Measurements from ENCODE around the gene TLE7. TPM values are rescaled to one million over a fixed set of nuclear protein-coding genes. Genes with fewer than 3 reads are reported as not detected.

TLE7 gene
- total RNA-seq, 2 donors from 2014 or later: 3.9 TPM; not detected in 1

- H3K4me3 ChIP-seq: no peak overlapping the region
- H3K4me1 ChIP-seq (replicated peaks): no peaks in the 10 kb centered on the region
- no peaks in the 10 kb centered on the region for H3K36me3 ChIP-seq
- no peaks in the 10 kb centered on the region for H3K27me3 ChIP-seq (replicated peaks; ENCODE audit: insufficient read depth)
- TF ChIP-seq CTCF (IDR thresholded peaks at IDR 0.05): no peak
- no peak for TF ChIP-seq POLR2A (IDR thresholded peaks at IDR 0.05)
- TF ChIP-seq POLR2AphosphoS5 (IDR thresholded peaks at IDR 0.05): no peak
- H3K9me3 ChIP-seq: no peaks in the 10 kb centered on the region
- no peak overlapping the region for H3K27ac ChIP-seq
- WGBS: 73% methylated on average over 4 of the region's 4 CpGs
- intact Hi-C loops (cut with DNase I): no loop called here
- no peak for DNase-seq (ENCODE audit: low spot score)
Measured at GRCh38 chr16:71404364-71404763, 37.5 kb downstream of the TLE7 start.

- WGBS: 71% methylated on average over 11 of the region's 11 CpGs
- Histone ChIP-seq H3K27me3 (replicated peaks; ENCODE audit: insufficient read depth) (no peaks in the 10 kb centered on the region), H3K4me3 (no peak overlapping the region), H3K9me3 (no peaks in the 10 kb centered on the region), H3K27ac (no peak overlapping the region), H3K4me1 (replicated peaks) (no peaks in the 10 kb centered on the region), H3K36me3 (no peaks in the 10 kb centered on the region)
- TF ChIP-seq POLR2A (IDR thresholded peaks at IDR 0.05) (no peak), CTCF (IDR thresholded peaks at IDR 0.05) (no peak)
- no peak for DNase-seq (ENCODE audit: low spot score)
- intact Hi-C loops (cut with DNase I): no loop called here
Measured at GRCh38 chr16:71402674-71403073, 39.2 kb downstream of the TLE7 start.

- no peaks in the 10 kb centered on the region for H3K36me3 ChIP-seq
- no peak overlapping the region for H3K27ac ChIP-seq
- H3K27me3 ChIP-seq (replicated peaks; ENCODE audit: insufficient read depth): no peaks in the 10 kb centered on the region
- no peaks in the 10 kb centered on the region for H3K9me3 ChIP-seq
- H3K4me3 ChIP-seq: no peak overlapping the region
- WGBS: 68% methylated on average over 6 of the region's 6 CpGs
- H3K4me1 ChIP-seq (replicated peaks): no peaks in the 10 kb centered on the region
- TF ChIP-seq POLR2A (IDR thresholded peaks at IDR 0.05) (no peak), POLR2AphosphoS5 (IDR thresholded peaks at IDR 0.05) (no peak)
- no peak for DNase-seq (ENCODE audit: low spot score)
- intact Hi-C loops (cut with DNase I): no loop called here
Measured at GRCh38 chr16:71402007-71402406, 39.8 kb downstream of the TLE7 start.

GRCh38 chr16:71399801-71400563 is 41.9 kb downstream of the TLE7 start:
- 89% methylated on average over 11 of the region's 11 CpGs for WGBS
- Histone ChIP-seq H3K27ac (no peak overlapping the region), H3K4me1 (replicated peaks) (no peaks in the 10 kb centered on the region), H3K27me3 (replicated peaks; ENCODE audit: insufficient read depth) (no peaks in the 10 kb centered on the region), H3K36me3 (no peaks in the 10 kb centered on the region), H3K4me3 (no peak overlapping the region), H3K9me3 (no peaks in the 10 kb centered on the region)
- no peak for DNase-seq (ENCODE audit: low spot score)
- TF ChIP-seq POLR2AphosphoS5 (IDR thresholded peaks at IDR 0.05) (no peak), POLR2A (IDR thresholded peaks at IDR 0.05) (no peak), CTCF (IDR thresholded peaks at IDR 0.05) (no peak)
- intact Hi-C loops (cut with DNase I): no loop called here

- DNase-seq (ENCODE audit: low spot score): no peak
- H3K9me3 ChIP-seq: no peaks in the 10 kb centered on the region
- no peaks in the 10 kb centered on the region for H3K4me1 ChIP-seq (replicated peaks)
- no peaks in the 10 kb centered on the region for H3K36me3 ChIP-seq
- TF ChIP-seq POLR2A (IDR thresholded peaks at IDR 0.05) (no peak), POLR2AphosphoS5 (IDR thresholded peaks at IDR 0.05) (no peak), CTCF (IDR thresholded peaks at IDR 0.05) (no peak)
- WGBS: 70% methylated on average over 10 of the region's 10 CpGs
- H3K4me3 ChIP-seq: no peak overlapping the region
- intact Hi-C loops (cut with DNase I): no loop called here
- no peak overlapping the region for H3K27ac ChIP-seq
- no peaks in the 10 kb centered on the region for H3K27me3 ChIP-seq (replicated peaks; ENCODE audit: insufficient read depth)
Measured at GRCh38 chr16:71396594-71396993, 45.3 kb downstream of the TLE7 start.
